ENCODE measurements around the gene MXRA5.

Gene MXRA5

GRCh38 chrX:3268829-3269228 lies 77.6 kb downstream of the MXRA5 start:
- Histone ChIP-seq H3K36me3 (ENCODE audit: insufficient read depth, insufficient read length, low read length) (no peaks in the 10 kb centered on the region), H3K4me1 (ENCODE audit: insufficient read depth, insufficient read length) (no peaks in the 10 kb centered on the region), H3K4me3 (ENCODE audit: insufficient read length, low read depth) (no peak overlapping the region), H3K9ac (ENCODE audit: insufficient read length, low read depth) (no peak overlapping the region), H3K27me3 (ENCODE audit: insufficient read depth, insufficient read length) (no peaks in the 10 kb centered on the region), H3K9me3 (ENCODE audit: insufficient read depth, low read length) (no peaks in the 10 kb centered on the region)
- DNase-seq (ENCODE audit: low read depth, low spot score) = no peak
- no peak for TF ChIP-seq ZNF274 (IDR thresholded peaks at IDR 0.05; ENCODE audit: low read depth, low read length)
- no peak for TF ChIP-seq YY1 (IDR thresholded peaks at IDR 0.05; ENCODE audit: insufficient read depth, insufficient read length)
- no peak for TF ChIP-seq SUZ12 (IDR thresholded peaks at IDR 0.05; ENCODE audit: extremely low read depth, insufficient read depth, insufficient read length)

- Histone ChIP-seq H3K4me3 (ENCODE audit: insufficient read length, low read depth) (no peak overlapping the region), H3K27me3 (ENCODE audit: insufficient read depth, insufficient read length) (no peaks in the 10 kb centered on the region), H3K9me3 (ENCODE audit: insufficient read depth, low read length) (peaks cover 8% of the 10 kb centered on the region; the same call in 1 of the 2 replicates), H3K36me3 (ENCODE audit: insufficient read depth, insufficient read length, low read length) (no peaks in the 10 kb centered on the region), H3K4me1 (ENCODE audit: insufficient read depth, insufficient read length) (no peaks in the 10 kb centered on the region), H3K9ac (ENCODE audit: insufficient read length, low read depth) (no peak overlapping the region)
- TF ChIP-seq ZNF274 (IDR thresholded peaks at IDR 0.05; ENCODE audit: low read depth, low read length) (no peak), SUZ12 (IDR thresholded peaks at IDR 0.05; ENCODE audit: extremely low read depth, insufficient read depth, insufficient read length) (no peak), YY1 (IDR thresholded peaks at IDR 0.05; ENCODE audit: insufficient read depth, insufficient read length) (no peak)
- DNase-seq (ENCODE audit: low read depth, low spot score) = no peak
Measured at GRCh38 chrX:3263681-3264126, 82.7 kb downstream of the MXRA5 start.

- Histone ChIP-seq H3K4me1 (ENCODE audit: insufficient read depth, insufficient read length) (no peaks in the 10 kb centered on the region), H3K36me3 (ENCODE audit: insufficient read depth, insufficient read length, low read length) (no peaks in the 10 kb centered on the region), H3K9me3 (ENCODE audit: insufficient read depth, low read length) (peaks cover 8% of the 10 kb centered on the region; the same call in 1 of the 2 replicates), H3K9ac (ENCODE audit: insufficient read length, low read depth) (no peak overlapping the region), H3K27me3 (ENCODE audit: insufficient read depth, insufficient read length) (no peaks in the 10 kb centered on the region), H3K4me3 (ENCODE audit: insufficient read length, low read depth) (no peak overlapping the region)
- no peak for DNase-seq (ENCODE audit: low read depth, low spot score)
- TF ChIP-seq ZNF274 (IDR thresholded peaks at IDR 0.05; ENCODE audit: low read depth, low read length) (no peak), YY1 (IDR thresholded peaks at IDR 0.05; ENCODE audit: insufficient read depth, insufficient read length) (no peak), SUZ12 (IDR thresholded peaks at IDR 0.05; ENCODE audit: extremely low read depth, insufficient read depth, insufficient read length) (no peak)
Measured at GRCh38 chrX:3262901-3263300, 83.6 kb downstream of the MXRA5 start.
